ENCODE measurements around the gene CIB2. TPM values are rescaled to one million over a fixed set of nuclear protein-coding genes. Genes with fewer than 3 reads are reported as not detected.

The CIB2 gene
- 39.6 and 40.8 TPM in 2 replicates for polyA plus RNA-seq (2012; rRNA removed)
- 30.6 and 40.5 TPM in 2 replicates for polyA plus RNA-seq (2012; cell fraction: cytosol; rRNA removed)
- 5.9 and 7.6 TPM in 2 replicates for polyA plus RNA-seq (2012; cell fraction: nucleus; rRNA removed)

- Histone ChIP-seq H3F3A (replicated peaks; ENCODE audit: insufficient read depth) (peaks cover 6% of the 10 kb centered on the region), H3K4me3 (ENCODE audit: low read depth in 2 of 2, low read length in 1 of 2) (peak within 1 kb of the TSS; percentile 68 to 81), H3K9me3 (no peaks in the 10 kb centered on the region), H4K20me1 (ENCODE audit: insufficient read depth) (no peaks in the 10 kb centered on the region), H3K4me1 (ENCODE audit: control insufficient read depth in 1 of 2, insufficient read depth in 2 of 2, low read depth in 1 of 2, low read length in 1 of 2) (peaks cover 0 to 7% of the 10 kb centered on the region in 2 experiments; a peak in 1 of 4 replicates), H3K9ac (peak within 1 kb of the TSS; percentile 81), H3K79me2 (ENCODE audit: insufficient read depth) (no peaks in the 10 kb centered on the region), H3K27ac (ENCODE audit: low read depth in 2 of 2, low read length in 1 of 2) (peak within 1 kb of the TSS; percentile 48 to 74), H3K4me2 (peak within 1 kb of the TSS; percentile 98), H3K9me2 (no peaks in the 10 kb centered on the region), H2AFZ (ENCODE audit: low read depth) (peak within 1 kb of the TSS; percentile 96), H3K27me3 (ENCODE audit: insufficient read depth) (no peaks in the 10 kb centered on the region), H3K36me3 (replicated peaks in 1 of 2; ENCODE audit: control insufficient read depth in 1 of 2, insufficient read depth in 2 of 2, low read length in 1 of 2) (no peaks in the 10 kb centered on the region)
- peak; percentile 99 for DNase-seq
- ChIA-PET POLR2A (interaction anchor here (0.7 to 2.0 kb wide), 4 partner anchors 16 to 620 kb away, joined by 3 to 9 read pairs (median 3); partner anchors contain the start of gene IDH3A), CTCF (interaction anchor here (0.6 to 8.4 kb wide), 25 partner anchors 10 to 471 kb away, joined by 3 to 72 read pairs (median 4); partner anchors contain the start of genes IDH3A and SKIC8)
- 2% methylated on average over 23 of the region's 79 CpGs for WGBS (ENCODE audit: low lambda C conversion rate)
- TF ChIP-seq ELF1 (IDR thresholded peaks at IDR 0.05), result peak; percentile 27; the same call in 1 of the 2 replicates
- TF ChIP-seq PBX3 (IDR thresholded peaks at IDR 0.05), result no peak
- TF ChIP-seq FOXM1 (IDR thresholded peaks at IDR 0.05; ENCODE audit: low read depth), result no peak
- TF ChIP-seq USF2 (IDR thresholded peaks at IDR 0.05; ENCODE audit: borderline replicate concordance, low read depth, low read length), result no peak
- no peak; the same call in 1 of the 2 replicates for TF ChIP-seq MAX (IDR thresholded peaks at IDR 0.05; ENCODE audit: low read depth)
- TF ChIP-seq YY1 (IDR thresholded peaks at IDR 0.05; ENCODE audit: low read depth), result 0 out of 2 replicates have a peak, but pooled peaks have one; percentile 14
- TF ChIP-seq JUND (IDR thresholded peaks at IDR 0.05), result no peak
- 0 out of 2 replicates have a peak, but pooled peaks have one; percentile 18 for TF ChIP-seq MXI1 (IDR thresholded peaks at IDR 0.05; ENCODE audit: low read depth, low read length)
- TF ChIP-seq FOSL2 (IDR thresholded peaks at IDR 0.05; ENCODE audit: borderline replicate concordance, low read depth), result no peak
- no peak for TF ChIP-seq MEF2A (IDR thresholded peaks at IDR 0.05; ENCODE audit: borderline replicate concordance, low read depth)
- no peak for TF ChIP-seq EZH2phosphoT487 (IDR thresholded peaks at IDR 0.05; ENCODE audit: borderline replicate concordance, low read depth)
- peak; percentile 57 for TF ChIP-seq CTCF (IDR thresholded peaks at IDR 0.05)
- peak; percentile 42; the same call in 1 of the 2 replicates for TF ChIP-seq NFIC (IDR thresholded peaks at IDR 0.05; ENCODE audit: borderline replicate concordance)
- no peak for TF ChIP-seq RFX5 (IDR thresholded peaks at IDR 0.05; ENCODE audit: low read length)
- TF ChIP-seq RCOR1 (IDR thresholded peaks at IDR 0.05; ENCODE audit: low read length), result peak; percentile 15; the same call in 1 of the 2 replicates
- peak; percentile 62 for TF ChIP-seq CHD2 (IDR thresholded peaks at IDR 0.05; ENCODE audit: low read length, partially characterized antibody)
- no peak for TF ChIP-seq USF1 (IDR thresholded peaks at IDR 0.05; ENCODE audit: borderline replicate concordance, low read depth)
- TF ChIP-seq POLR2AphosphoS5 (IDR thresholded peaks at IDR 0.05; ENCODE audit: low read depth, low read length), result peak; percentile 35; the same call in 1 of the 2 replicates
- TF ChIP-seq SMC3 (IDR thresholded peaks at IDR 0.05; ENCODE audit: low read depth, low read length), result peak; percentile 44
- no peak; the same call in 1 of the 2 replicates for TF ChIP-seq RXRA (IDR thresholded peaks at IDR 0.05; ENCODE audit: borderline replicate concordance, low read depth)
- peak in 1 of 2 experiments; percentile 10; a peak in 1 of 4 replicates for TF ChIP-seq EP300 (IDR thresholded peaks at IDR 0.05; ENCODE audit: borderline replicate concordance in 1 of 2, low read depth in 1 of 2, low read length in 1 of 2)
- peak; percentile 62 for TF ChIP-seq RAD21 (IDR thresholded peaks at IDR 0.05; ENCODE audit: low read length)
- no peak for TF ChIP-seq IRF3 (IDR thresholded peaks at IDR 0.05; ENCODE audit: low read depth, low read length)
- no peak for TF ChIP-seq TAF1 (IDR thresholded peaks at IDR 0.05; ENCODE audit: borderline replicate concordance, low read depth, low read length)
These were observed at the start of gene CIB2 for GRCh38 chr15:78131295-78132061. Gene CIB2 (minus strand): TSS chr15:78131445. CDS start chr15:78131215, 230 bp downstream.
